ENCODE results near the gene AQP6.

- no peak for TF ChIP-seq REST (IDR thresholded peaks at IDR 0.05; ENCODE audit: insufficient read depth in 1 of 2, low read depth in 2 of 2, low read length in 2 of 2)
- TF ChIP-seq TAF1 (IDR thresholded peaks at IDR 0.05; ENCODE audit: borderline replicate concordance, insufficient read depth, low read length), result no peak
- no peak for TF ChIP-seq POLR2AphosphoS5 (IDR thresholded peaks at IDR 0.05; ENCODE audit: low read depth, low read length)
- TF ChIP-seq SIN3A (IDR thresholded peaks at IDR 0.05; ENCODE audit: borderline replicate concordance, insufficient read depth, low read length), result no peak
- TF ChIP-seq FOXP2 (optimal IDR thresholded peaks at IDR 0.05; ENCODE audit: borderline replicate concordance, extremely low read depth, extremely low read length, insufficient read depth), result no peak
Measured at GRCh38 chr12:50003595-50003994, 30.8 kb downstream of the AQP6 start.
